BJ (cell line): Measurements from ENCODE around the gene ELOVL5. TPM values are rescaled to one million over a fixed set of nuclear protein-coding genes. Genes with fewer than 3 reads are reported as not detected.

ENCODE experiments used
- CTCF ChIA-PET: fragments of 350-600 bp; formaldehyde crosslinking; extraction: SDS; loops from one replicate; lab custom pipeline; 2021; ENCODE audit warnings: antibody characterized with exemption, inconsistent platforms; lab: Yijun Ruan, JAX
- POLR2A ChIA-PET: fragments of 300-600 bp; sonication (Branson Sonifier 250); formaldehyde crosslinking; extraction: SDS; loops from one replicate; lab custom pipeline; 2021; ENCODE audit warnings: antibody characterized with exemption; lab: Charles Lee
- DNase-seq: peaks from one replicate; pipeline ENCODE4 v3.0.0-alpha.2; 2011; ENCODE audit warnings: low read depth
- H3K27me3 ChIP-seq: 2 replicates; pipeline ENCODE4 v1.6.0; 2011; ENCODE audit warnings: low read length; ENCODE audit not compliant: control insufficient read depth, insufficient read depth
- H3K36me3 ChIP-seq: 2 replicates; pipeline ENCODE4 v1.5.1; 2011; ENCODE audit warnings: low read length; ENCODE audit not compliant: control insufficient read depth, insufficient read depth
- H3K4me3 ChIP-seq: 2 replicates; pipeline ENCODE4 v1.5.1; 2011; ENCODE audit warnings: low read depth, mild to moderate bottlenecking, control low read depth, low read length
- polyA plus RNA-seq: library from polyadenylated mRNA; depleted of rRNA; stranded (reverse); fragments of >200 nt; gene quantifications from 2 replicates; pipeline ENCODE4 v1.2.3, GENCODE V29; 2011
- TF ChIP-seq, protein P1 (sequence below): IDR thresholded peaks from 2 replicates; pipeline ENCODE4 v1.5.1; 2011; ENCODE audit warnings: low read depth, mild to moderate bottlenecking, control low read depth, inconsistent platforms, low read length, moderate library complexity; ENCODE audit not compliant: insufficient read depth

Gene ELOVL5
- polyA plus RNA-seq, 1 experiment, result 88.5 TPM

DNA sequence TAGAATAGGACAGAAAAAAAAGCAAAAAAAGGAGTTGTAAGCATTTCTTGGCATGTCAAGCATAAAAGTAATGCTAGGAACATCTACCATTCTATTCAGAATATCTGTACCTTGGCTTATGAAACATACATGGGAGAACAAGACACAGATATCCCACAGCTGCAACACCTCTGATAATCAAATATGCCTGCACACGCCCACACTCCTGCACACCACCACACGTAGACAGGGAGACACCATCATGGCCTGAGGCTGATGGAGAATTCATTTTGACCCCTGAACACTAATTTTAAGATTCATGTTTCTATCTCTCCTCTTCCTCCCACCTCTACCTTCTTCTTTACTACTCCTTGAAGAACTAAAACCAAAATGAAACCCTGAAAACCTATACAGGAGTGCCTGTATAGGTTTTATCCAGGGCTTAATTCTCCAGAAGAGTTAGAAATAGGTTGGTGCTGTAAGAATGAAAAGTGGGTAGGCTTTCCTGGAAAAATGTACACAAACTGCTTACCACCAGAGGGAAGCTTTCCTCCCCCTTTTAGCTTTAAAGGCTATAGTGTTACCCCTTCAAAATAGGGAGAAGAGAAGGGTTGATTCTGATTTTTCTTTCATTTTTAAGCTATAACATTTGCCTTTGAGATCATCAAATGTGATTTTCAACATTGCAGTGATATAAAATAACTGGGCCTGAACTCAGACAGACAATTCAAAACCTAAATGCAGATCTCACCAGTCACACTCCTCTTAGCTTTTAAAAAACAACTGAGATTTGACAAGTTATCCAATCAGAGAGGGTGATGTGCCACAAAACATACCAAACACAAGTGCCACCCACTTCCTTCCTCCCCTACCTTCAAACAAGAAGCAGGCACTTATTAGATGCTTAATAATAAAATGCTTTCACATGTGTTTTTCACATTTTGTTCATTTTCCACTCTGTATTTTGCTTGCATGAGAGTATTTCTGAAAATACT lies 57.9 kb downstream of the ELOVL5 start:
- ChIA-PET POLR2A (no interaction called here), CTCF (interaction anchor here (1.1 kb wide), 1 partner anchor 56 kb away, joined by 4 read pairs; no protein-coding TSS in a partner anchor)
- no peak for DNase-seq

DNA sequence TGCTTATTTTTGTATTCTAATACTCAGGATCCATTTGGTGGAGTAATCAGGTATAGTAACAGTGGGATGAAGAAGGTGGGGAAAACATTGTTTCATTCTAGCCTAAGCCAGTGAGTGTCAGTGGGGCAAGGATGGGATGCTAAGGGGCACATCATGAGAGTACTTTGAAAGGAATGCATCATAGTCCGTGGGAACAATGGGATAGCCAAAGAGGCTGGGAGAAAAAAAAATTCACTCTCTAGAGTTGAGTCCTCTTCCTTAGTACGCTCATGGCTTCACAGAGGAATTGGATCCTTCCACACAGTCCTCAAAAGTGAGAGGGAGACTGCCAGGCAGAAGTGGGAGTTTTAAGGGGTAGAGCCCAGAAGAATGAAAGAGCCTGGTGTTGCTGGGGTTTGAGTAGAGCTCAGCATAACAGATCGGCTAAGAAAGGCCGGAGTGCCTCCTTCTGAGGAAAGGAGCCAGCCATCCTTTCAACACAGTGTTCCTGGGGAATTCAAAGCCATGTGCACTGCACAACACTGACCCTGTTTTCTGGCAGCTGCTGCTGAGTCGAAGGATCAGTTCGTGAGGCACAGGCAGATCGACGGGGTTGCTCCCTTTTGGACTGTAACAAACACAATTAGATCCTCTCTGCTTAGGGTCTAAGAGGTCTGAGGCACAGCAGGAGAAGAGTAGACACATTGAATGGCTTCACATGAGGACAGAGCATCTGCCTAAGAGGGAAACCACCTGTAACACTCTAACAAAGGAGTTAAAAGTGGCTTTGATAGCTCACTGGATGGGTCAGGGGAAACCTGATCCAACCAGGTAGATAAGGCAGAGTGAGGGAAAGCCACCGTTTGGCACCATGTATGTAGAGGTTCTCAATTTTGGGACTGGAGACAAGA lies 61.2 kb downstream of the ELOVL5 start:
- H3K4me3 ChIP-seq, result no peak overlapping the region
- POLR2A ChIA-PET, result no interaction called here
- peaks cover 5% of the 10 kb centered on the region; the same call in 1 of the 2 replicates for H3K36me3 ChIP-seq

More for the DNA sequence above, 57.9 kb downstream of the ELOVL5 start:
- Histone ChIP-seq H3K36me3 (peaks cover 8% of the 10 kb centered on the region; the same call in 1 of the 2 replicates), H3K4me3 (no peak overlapping the region), H3K27me3 (no peaks in the 10 kb centered on the region)
- TF ChIP-seq, protein P1, sequence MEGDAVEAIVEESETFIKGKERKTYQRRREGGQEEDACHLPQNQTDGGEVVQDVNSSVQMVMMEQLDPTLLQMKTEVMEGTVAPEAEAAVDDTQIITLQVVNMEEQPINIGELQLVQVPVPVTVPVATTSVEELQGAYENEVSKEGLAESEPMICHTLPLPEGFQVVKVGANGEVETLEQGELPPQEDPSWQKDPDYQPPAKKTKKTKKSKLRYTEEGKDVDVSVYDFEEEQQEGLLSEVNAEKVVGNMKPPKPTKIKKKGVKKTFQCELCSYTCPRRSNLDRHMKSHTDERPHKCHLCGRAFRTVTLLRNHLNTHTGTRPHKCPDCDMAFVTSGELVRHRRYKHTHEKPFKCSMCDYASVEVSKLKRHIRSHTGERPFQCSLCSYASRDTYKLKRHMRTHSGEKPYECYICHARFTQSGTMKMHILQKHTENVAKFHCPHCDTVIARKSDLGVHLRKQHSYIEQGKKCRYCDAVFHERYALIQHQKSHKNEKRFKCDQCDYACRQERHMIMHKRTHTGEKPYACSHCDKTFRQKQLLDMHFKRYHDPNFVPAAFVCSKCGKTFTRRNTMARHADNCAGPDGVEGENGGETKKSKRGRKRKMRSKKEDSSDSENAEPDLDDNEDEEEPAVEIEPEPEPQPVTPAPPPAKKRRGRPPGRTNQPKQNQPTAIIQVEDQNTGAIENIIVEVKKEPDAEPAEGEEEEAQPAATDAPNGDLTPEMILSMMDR, result no peak

DNA sequence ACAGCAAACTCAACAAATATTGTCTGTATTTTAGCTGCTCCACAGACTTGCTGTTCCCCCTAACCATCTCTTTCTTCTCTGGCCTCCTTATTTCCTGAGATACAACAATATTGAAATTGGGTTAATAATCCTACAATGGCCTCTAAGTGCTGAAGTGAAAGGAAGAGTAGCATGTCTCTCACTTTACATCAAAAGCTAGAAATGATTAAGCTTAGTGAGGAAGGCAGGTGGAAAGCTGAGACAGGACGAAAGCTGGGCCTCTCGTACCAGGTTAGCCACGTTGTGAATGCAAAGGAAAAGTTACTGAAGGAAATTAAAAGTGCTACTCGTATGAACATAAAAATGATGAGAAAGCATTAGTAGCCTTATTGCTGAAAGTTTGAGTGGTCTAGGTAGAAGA lies 63.8 kb downstream of the ELOVL5 start:
- H3K4me3 ChIP-seq, result no peak overlapping the region
- CTCF ChIA-PET, result interaction anchor here (1.0 to 1.6 kb wide), 2 partner anchors 12 to 200 kb away, joined by 3 to 6 read pairs; no protein-coding TSS in a partner anchor
- TF ChIP-seq, protein P1, result no peak
- no peaks in the 10 kb centered on the region for H3K27me3 ChIP-seq
- POLR2A ChIA-PET, result no interaction called here
- no peak for DNase-seq
- H3K36me3 ChIP-seq, result peaks cover 2% of the 10 kb centered on the region; the same call in 1 of the 2 replicates

More for the DNA sequence above, 61.2 kb downstream of the ELOVL5 start:
- no peaks in the 10 kb centered on the region for H3K27me3 ChIP-seq
- TF ChIP-seq, protein P1, result no peak
- DNase-seq, result no peak
- CTCF ChIA-PET, result interaction anchor here (1.4 kb wide), 1 partner anchor 179 kb away, joined by 3 read pairs; no protein-coding TSS in a partner anchor

DNA sequence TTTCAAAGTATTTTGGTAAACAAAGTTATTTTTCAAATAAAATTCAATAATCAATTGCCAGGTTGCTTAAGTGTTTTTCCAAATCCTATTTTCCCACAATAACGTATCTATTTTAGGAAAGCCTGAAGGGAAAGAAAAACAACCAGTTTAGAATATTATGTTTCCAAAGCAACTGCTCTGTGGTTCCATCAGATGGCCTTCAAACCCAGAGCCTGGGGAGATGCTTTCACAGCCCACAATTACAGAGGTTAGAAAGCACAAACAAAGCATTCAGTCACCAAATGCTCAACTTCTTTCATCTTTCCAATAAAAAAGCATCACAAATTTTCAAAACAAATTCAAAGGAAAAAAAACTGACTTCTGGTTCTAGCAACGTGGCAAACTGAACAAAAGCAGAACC lies 66.0 kb downstream of the ELOVL5 start:
- Histone ChIP-seq H3K27me3 (no peaks in the 10 kb centered on the region), H3K4me3 (no peak overlapping the region), H3K36me3 (peaks cover 2% of the 10 kb centered on the region; the same call in 1 of the 2 replicates)
- no peak for DNase-seq
- POLR2A ChIA-PET, result no interaction called here
- TF ChIP-seq, protein P1, result no peak
- CTCF ChIA-PET, result no interaction called here
